GM04504 (cell line): Measurements from ENCODE around the gene ZKSCAN8.

Experiments
- DNase-seq: peaks from one replicate; pipeline ENCODE4 v3.0.0-alpha.2; 2012; ENCODE audit warnings: low read depth

ZKSCAN8 gene

GRCh38 chr6:28139860-28140543 is 1.7 kb upstream of the ZKSCAN8 start:
- DNase-seq: no peak

- no peak for DNase-seq
These were observed 1.1 kb upstream of the ZKSCAN8 start for GRCh38 chr6:28140616-28141015.

GRCh38 chr6:28142446-28142845 is 763 bp downstream of the ZKSCAN8 start:
- DNase-seq: no peak

GRCh38 chr6:28145231-28145630 is 3.5 kb downstream of the ZKSCAN8 start:
- no peak for DNase-seq

GRCh38 chr6:28152531-28152930 is 10.8 kb downstream of the ZKSCAN8 start:
- no peak for DNase-seq

GRCh38 chr6:28153546-28153945 is 11.9 kb downstream of the ZKSCAN8 start:
- DNase-seq: no peak

GRCh38 chr6:28154357-28154756 is 12.7 kb downstream of the ZKSCAN8 start:
- no peak for DNase-seq

- no peak for DNase-seq
These were observed 16.6 kb downstream of the ZKSCAN8 start for GRCh38 chr6:28158318-28158717.

GRCh38 chr6:28159029-28159607 is 17.4 kb downstream of the ZKSCAN8 start:
- no peak for DNase-seq

GRCh38 chr6:28160233-28160632 is 18.6 kb downstream of the ZKSCAN8 start:
- no peak for DNase-seq

- DNase-seq: no peak
These were observed 19.9 kb downstream of the ZKSCAN8 start for GRCh38 chr6:28161410-28162079.

GRCh38 chr6:28165563-28165962 is 23.9 kb downstream of the ZKSCAN8 start:
- DNase-seq: no peak

GRCh38 chr6:28167068-28167467 is 25.4 kb downstream of the ZKSCAN8 start:
- DNase-seq: peak; percentile 71

- no peak for DNase-seq
These were observed 26.2 kb downstream of the ZKSCAN8 start for GRCh38 chr6:28167926-28168325.

- DNase-seq: no peak
These were observed 29.6 kb downstream of the ZKSCAN8 start for GRCh38 chr6:28171271-28171670.

GRCh38 chr6:28172006-28172405 is 30.3 kb downstream of the ZKSCAN8 start:
- no peak for DNase-seq

- no peak for DNase-seq
These were observed 34.7 kb downstream of the ZKSCAN8 start for GRCh38 chr6:28176373-28176772.

- DNase-seq: no peak
These were observed 40.6 kb downstream of the ZKSCAN8 start for GRCh38 chr6:28182255-28182654.

GRCh38 chr6:28188111-28188979 is 46.7 kb downstream of the ZKSCAN8 start:
- no peak for DNase-seq

GRCh38 chr6:28200020-28200419 is 58.3 kb downstream of the ZKSCAN8 start:
- no peak for DNase-seq

GRCh38 chr6:28203201-28203600 is 61.5 kb downstream of the ZKSCAN8 start:
- no peak for DNase-seq

- DNase-seq: no peak
These were observed 64.2 kb downstream of the ZKSCAN8 start for GRCh38 chr6:28205879-28206278.

GRCh38 chr6:28206527-28206926 is 64.8 kb downstream of the ZKSCAN8 start:
- no peak for DNase-seq
